Loucy (cell line): ENCODE results near the gene SLC51A.

Source experiments
- EZH2phosphoT487 ChIP-seq: fragments of 200-600 bp; IDR thresholded peaks from 2 replicates; pipeline ENCODE4 v1.6.1; 2018; ENCODE audit warnings: antibody characterized with exemption, mild to moderate bottlenecking, moderate library complexity, borderline replicate concordance
- TF ChIP-seq, protein P1 (sequence below): fragments of 200-600 bp; sonication (generic); conservative IDR thresholded peaks from 2 replicates; pipeline ENCODE4 v1.5.1; 2014; ENCODE audit warnings: mild to moderate bottlenecking, antibody characterized with exemption, low read length

DNA sequence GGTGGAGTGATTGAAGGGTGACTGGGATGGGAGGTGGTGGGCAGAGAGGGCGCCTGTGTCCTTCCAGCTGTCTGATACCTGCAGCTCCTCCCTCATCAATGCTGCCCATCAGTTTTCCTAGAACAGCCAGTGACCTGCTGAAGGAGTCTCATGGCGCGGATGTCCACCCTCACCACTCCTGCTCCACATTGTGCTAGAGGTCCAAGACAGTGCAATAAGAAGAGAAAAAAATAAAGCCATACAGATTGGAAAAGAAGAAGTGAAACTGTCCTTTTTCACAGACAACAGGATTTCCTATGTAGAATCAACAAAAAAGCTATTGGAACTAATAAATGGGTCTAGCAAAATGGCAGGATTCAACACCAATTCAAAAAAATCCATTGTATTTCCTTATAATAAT is 12.5 kb upstream of the SLC51A start:
- TF ChIP-seq, protein P1, sequence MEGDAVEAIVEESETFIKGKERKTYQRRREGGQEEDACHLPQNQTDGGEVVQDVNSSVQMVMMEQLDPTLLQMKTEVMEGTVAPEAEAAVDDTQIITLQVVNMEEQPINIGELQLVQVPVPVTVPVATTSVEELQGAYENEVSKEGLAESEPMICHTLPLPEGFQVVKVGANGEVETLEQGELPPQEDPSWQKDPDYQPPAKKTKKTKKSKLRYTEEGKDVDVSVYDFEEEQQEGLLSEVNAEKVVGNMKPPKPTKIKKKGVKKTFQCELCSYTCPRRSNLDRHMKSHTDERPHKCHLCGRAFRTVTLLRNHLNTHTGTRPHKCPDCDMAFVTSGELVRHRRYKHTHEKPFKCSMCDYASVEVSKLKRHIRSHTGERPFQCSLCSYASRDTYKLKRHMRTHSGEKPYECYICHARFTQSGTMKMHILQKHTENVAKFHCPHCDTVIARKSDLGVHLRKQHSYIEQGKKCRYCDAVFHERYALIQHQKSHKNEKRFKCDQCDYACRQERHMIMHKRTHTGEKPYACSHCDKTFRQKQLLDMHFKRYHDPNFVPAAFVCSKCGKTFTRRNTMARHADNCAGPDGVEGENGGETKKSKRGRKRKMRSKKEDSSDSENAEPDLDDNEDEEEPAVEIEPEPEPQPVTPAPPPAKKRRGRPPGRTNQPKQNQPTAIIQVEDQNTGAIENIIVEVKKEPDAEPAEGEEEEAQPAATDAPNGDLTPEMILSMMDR, result no peak
- no peak for TF ChIP-seq EZH2phosphoT487
